ENCODE results near the gene STARD5. TPM values are rescaled to one million over a fixed set of nuclear protein-coding genes. Genes with fewer than 3 reads are reported as not detected.

The STARD5 gene
- total RNA-seq, 1 experiment from 2014 or later = 1.0 TPM

- peaks cover 12% of the 10 kb centered on the region for H3K27me3 Mint-ChIP-seq (ENCODE audit: insufficient read depth, unreplicated experiment)
- H3K4me1 Mint-ChIP-seq (ENCODE audit: low read depth, unreplicated experiment) = no peaks in the 10 kb centered on the region
- intact Hi-C loops (cut with micrococcal nuclease; ENCODE audit: unreplicated experiment) = loop anchor here (10.0 kb wide), 1 partner anchor 289 kb away; no protein-coding TSS in a partner anchor
- Histone ChIP-seq H3K9me3 (no peaks in the 10 kb centered on the region), H3K4me3 (ENCODE audit: low read depth, low read length) (no peak overlapping the region), H3K36me3 (ENCODE audit: control insufficient read depth, insufficient read depth, low read length) (no peaks in the 10 kb centered on the region), H3K4me1 (peaks cover 5% of the 10 kb centered on the region; the same call in 1 of the 2 replicates), H3K27me3 (replicated peaks; ENCODE audit: control insufficient read depth, insufficient read depth, low read length) (no peaks in the 10 kb centered on the region; the same call in 1 of the 2 replicates)
- no TSS peak for BruUV-seq (replicated peaks)
- no peaks in the 10 kb centered on the region for H3K9me3 Mint-ChIP-seq (ENCODE audit: unreplicated experiment)
- no peak overlapping the region for H3K4me3 Mint-ChIP-seq (ENCODE audit: unreplicated experiment)
- DNase-seq = no peak
- ChIA-PET CTCF (interaction anchor here (1.2 to 2.5 kb wide), 2 partner anchors 109 to 158 kb away, joined by 3 to 59 read pairs; no protein-coding TSS in a partner anchor), POLR2A (no interaction called here)
- TF ChIP-seq, protein P1, sequence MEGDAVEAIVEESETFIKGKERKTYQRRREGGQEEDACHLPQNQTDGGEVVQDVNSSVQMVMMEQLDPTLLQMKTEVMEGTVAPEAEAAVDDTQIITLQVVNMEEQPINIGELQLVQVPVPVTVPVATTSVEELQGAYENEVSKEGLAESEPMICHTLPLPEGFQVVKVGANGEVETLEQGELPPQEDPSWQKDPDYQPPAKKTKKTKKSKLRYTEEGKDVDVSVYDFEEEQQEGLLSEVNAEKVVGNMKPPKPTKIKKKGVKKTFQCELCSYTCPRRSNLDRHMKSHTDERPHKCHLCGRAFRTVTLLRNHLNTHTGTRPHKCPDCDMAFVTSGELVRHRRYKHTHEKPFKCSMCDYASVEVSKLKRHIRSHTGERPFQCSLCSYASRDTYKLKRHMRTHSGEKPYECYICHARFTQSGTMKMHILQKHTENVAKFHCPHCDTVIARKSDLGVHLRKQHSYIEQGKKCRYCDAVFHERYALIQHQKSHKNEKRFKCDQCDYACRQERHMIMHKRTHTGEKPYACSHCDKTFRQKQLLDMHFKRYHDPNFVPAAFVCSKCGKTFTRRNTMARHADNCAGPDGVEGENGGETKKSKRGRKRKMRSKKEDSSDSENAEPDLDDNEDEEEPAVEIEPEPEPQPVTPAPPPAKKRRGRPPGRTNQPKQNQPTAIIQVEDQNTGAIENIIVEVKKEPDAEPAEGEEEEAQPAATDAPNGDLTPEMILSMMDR (IDR thresholded peaks at IDR 0.05; ENCODE audit: insufficient read depth in 1 of 2, low read depth in 1 of 2, low read length in 1 of 2, severe bottlenecking in 1 of 2, unreplicated experiment in 1 of 2) = no peak
- no peaks in the 10 kb centered on the region for H3K36me3 Mint-ChIP-seq (ENCODE audit: insufficient read depth, unreplicated experiment)
- no peak overlapping the region for H3K27ac Mint-ChIP-seq (ENCODE audit: unreplicated experiment)
Observed at GRCh38 chr15:81264072-81264857, 59.7 kb downstream of the STARD5 start.

GRCh38 chr15:81263477-81263876, 60.5 kb downstream of the STARD5 start:
- peaks cover 11% of the 10 kb centered on the region for H3K27me3 Mint-ChIP-seq (ENCODE audit: insufficient read depth, unreplicated experiment)
- Histone ChIP-seq H3K4me3 (ENCODE audit: low read depth, low read length) (no peak overlapping the region), H3K36me3 (ENCODE audit: control insufficient read depth, insufficient read depth, low read length) (no peaks in the 10 kb centered on the region), H3K9me3 (no peaks in the 10 kb centered on the region), H3K4me1 (peaks cover 5% of the 10 kb centered on the region; the same call in 1 of the 2 replicates), H3K27me3 (replicated peaks; ENCODE audit: control insufficient read depth, insufficient read depth, low read length) (no peaks in the 10 kb centered on the region; the same call in 1 of the 2 replicates)
- H3K9me3 Mint-ChIP-seq (ENCODE audit: unreplicated experiment) = no peaks in the 10 kb centered on the region
- TF ChIP-seq, protein P1 (IDR thresholded peaks at IDR 0.05; ENCODE audit: insufficient read depth in 1 of 2, low read depth in 1 of 2, low read length in 1 of 2, severe bottlenecking in 1 of 2, unreplicated experiment in 1 of 2) = no peak
- no TSS peak for BruUV-seq (replicated peaks)
- H3K4me1 Mint-ChIP-seq (ENCODE audit: low read depth, unreplicated experiment) = no peaks in the 10 kb centered on the region
- H3K4me3 Mint-ChIP-seq (ENCODE audit: unreplicated experiment) = no peak overlapping the region
- ChIA-PET CTCF (interaction anchor here (1.2 kb wide), 1 partner anchor 157 kb away, joined by 3 read pairs; no protein-coding TSS in a partner anchor), POLR2A (no interaction called here)
- H3K27ac Mint-ChIP-seq (ENCODE audit: unreplicated experiment) = no peak overlapping the region
- H3K36me3 Mint-ChIP-seq (ENCODE audit: insufficient read depth, unreplicated experiment) = no peaks in the 10 kb centered on the region
- no peak for DNase-seq
- intact Hi-C loops (cut with micrococcal nuclease; ENCODE audit: unreplicated experiment) = loop anchor here (10.0 kb wide), 1 partner anchor 289 kb away; no protein-coding TSS in a partner anchor

DNA sequence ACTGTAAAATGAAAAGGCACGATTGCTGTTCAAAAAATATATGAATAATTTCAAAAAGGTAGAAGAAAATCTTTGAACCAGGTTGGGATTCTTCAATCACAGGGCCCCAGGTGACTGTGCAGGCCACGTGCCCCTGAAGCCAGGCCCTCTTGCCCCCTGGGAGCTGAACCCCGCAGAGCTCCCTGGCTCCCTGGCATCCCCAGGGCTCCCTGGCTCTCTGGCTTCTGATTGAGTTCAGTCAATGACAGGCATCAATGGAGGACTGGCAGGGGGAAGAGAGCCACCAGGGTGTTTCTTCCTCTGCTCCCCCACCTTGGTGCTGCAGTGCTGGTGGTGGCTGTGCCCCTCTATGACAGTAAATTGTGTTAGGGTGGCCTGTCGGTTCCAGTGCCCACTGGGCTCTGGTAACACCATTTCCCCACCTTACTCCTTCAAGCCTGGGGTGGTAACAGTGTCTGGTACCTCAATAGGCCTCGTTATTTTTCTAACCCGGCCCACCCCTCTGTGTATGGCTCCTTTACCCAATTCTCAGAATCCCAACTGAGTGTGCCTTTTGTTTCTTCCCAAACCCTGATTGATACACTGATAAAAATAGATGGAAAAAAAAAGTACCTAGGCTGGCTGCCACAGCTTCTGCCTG, 62.6 kb downstream of the STARD5 start:
- no peak overlapping the region for H3K4me3 ChIP-seq (ENCODE audit: low read depth, low read length)
- H3K36me3 Mint-ChIP-seq (ENCODE audit: insufficient read depth, unreplicated experiment) = no peaks in the 10 kb centered on the region
- no peaks in the 10 kb centered on the region for H3K4me1 Mint-ChIP-seq (ENCODE audit: low read depth, unreplicated experiment)
- no peak overlapping the region for H3K4me3 Mint-ChIP-seq (ENCODE audit: unreplicated experiment)
- ChIA-PET POLR2A (no interaction called here), CTCF (no interaction called here)
- no peak for DNase-seq
- no peaks in the 10 kb centered on the region for H3K36me3 ChIP-seq (ENCODE audit: control insufficient read depth, insufficient read depth, low read length)
- no peaks in the 10 kb centered on the region for H3K9me3 Mint-ChIP-seq (ENCODE audit: unreplicated experiment)
- no TSS peak for BruUV-seq (replicated peaks)
- H3K9me3 ChIP-seq = no peaks in the 10 kb centered on the region
- peaks cover 16% of the 10 kb centered on the region for H3K27me3 Mint-ChIP-seq (ENCODE audit: insufficient read depth, unreplicated experiment)
- H3K4me1 ChIP-seq = peaks cover 5% of the 10 kb centered on the region; the same call in 1 of the 2 replicates
- H3K27me3 ChIP-seq (replicated peaks; ENCODE audit: control insufficient read depth, insufficient read depth, low read length) = no peaks in the 10 kb centered on the region; the same call in 1 of the 2 replicates
- no peak overlapping the region for H3K27ac Mint-ChIP-seq (ENCODE audit: unreplicated experiment)
- TF ChIP-seq, protein P1 (IDR thresholded peaks at IDR 0.05; ENCODE audit: insufficient read depth in 1 of 2, low read depth in 1 of 2, low read length in 1 of 2, severe bottlenecking in 1 of 2, unreplicated experiment in 1 of 2) = no peak
- intact Hi-C loops (cut with micrococcal nuclease; ENCODE audit: unreplicated experiment) = loop anchor here (10.0 kb wide), 1 partner anchor 286 kb away; no protein-coding TSS in a partner anchor

Data from Caco-2 (cell line).